NCI-H1105 treated with DMSO at 0.1 percent for 48 hours (cell line): ENCODE results near the gene GTF2H3.

Experiments
- DNase-seq: peaks from one replicate; lab custom pipeline; 2025; lab: John Stamatoyannopoulos, UW

Gene GTF2H3

GRCh38 chr12:123645878-123646277 lies 12.2 kb downstream of the GTF2H3 start:
- no peak for DNase-seq

GRCh38 chr12:123648401-123648800 lies 14.8 kb downstream of the GTF2H3 start:
- no peak for DNase-seq

DNA sequence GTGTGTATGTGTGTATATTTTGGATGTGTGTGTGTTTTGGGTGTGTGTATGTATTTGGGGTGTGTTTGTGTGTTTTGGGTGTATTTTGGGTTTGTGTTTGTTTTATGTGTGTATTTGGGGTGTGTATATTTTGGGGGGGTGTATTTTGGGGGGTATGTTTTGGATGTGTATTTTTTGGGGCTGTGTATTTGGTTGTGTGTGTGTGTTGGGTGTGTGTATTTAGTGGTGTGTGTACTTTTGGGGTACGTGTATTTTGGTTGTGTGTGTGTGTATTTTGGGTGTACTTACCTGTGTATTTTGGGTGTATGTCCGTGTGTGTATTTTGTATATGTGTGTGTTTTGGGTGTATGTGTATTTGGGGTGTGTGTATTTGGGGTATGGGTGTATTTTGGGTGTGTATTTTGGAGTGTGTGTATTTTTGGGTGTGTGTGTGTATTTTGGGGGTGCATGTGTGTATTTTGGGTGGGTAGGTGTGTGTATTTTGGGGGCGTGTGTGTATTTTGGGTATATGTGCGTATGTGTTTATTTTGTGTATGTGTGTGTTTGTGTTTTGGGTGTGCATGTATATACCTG lies 20.6 kb downstream of the GTF2H3 start:
- no peak for DNase-seq

DNA sequence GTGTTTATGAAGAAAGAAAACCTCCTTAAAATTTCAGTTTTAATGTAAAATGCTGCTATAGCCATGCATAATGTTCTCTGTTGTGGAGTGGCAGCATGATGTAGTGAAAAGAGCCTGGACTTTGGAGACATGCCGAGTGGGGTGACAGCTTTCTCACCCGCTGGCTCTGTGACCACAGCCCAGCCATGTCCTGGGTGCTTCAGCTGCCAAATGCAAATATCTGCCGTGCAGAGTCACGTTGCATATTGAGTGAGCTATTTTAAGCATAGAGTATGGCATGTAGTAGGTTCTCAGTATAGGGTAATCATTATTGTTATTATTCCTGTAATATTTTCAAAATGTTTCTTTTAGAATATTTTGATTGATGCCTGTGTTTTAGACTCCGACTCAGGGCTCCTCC lies 21.8 kb downstream of the GTF2H3 start:
- no peak for DNase-seq

GRCh38 chr12:123656392-123656791 lies 22.8 kb downstream of the GTF2H3 start:
- no peak for DNase-seq

- no peak for DNase-seq
Measured at GRCh38 chr12:123657211-123657610, 23.6 kb downstream of the GTF2H3 start.

GRCh38 chr12:123659996-123660727 lies 26.5 kb downstream of the GTF2H3 start:
- DNase-seq, result no peak

DNA sequence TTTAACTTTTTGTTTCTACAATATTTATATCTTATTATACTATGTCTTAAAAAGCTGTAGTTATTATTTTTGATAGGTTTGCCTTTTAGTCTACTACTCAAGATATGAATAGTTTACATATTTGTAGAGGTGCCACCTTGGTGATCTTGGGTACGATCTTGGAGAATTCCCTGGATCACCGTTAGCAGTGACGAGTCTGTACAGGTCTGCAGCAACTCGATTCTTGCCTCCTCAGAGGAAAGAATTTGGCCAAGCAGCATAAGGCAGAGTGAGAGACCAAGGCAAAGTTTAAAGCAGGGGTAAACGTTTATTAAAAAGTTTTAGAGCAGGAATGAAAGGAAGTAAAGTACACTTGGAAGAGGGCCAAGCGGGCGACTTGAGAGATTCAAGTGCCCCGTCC lies 34.1 kb downstream of the GTF2H3 start:
- no peak for DNase-seq

DNA sequence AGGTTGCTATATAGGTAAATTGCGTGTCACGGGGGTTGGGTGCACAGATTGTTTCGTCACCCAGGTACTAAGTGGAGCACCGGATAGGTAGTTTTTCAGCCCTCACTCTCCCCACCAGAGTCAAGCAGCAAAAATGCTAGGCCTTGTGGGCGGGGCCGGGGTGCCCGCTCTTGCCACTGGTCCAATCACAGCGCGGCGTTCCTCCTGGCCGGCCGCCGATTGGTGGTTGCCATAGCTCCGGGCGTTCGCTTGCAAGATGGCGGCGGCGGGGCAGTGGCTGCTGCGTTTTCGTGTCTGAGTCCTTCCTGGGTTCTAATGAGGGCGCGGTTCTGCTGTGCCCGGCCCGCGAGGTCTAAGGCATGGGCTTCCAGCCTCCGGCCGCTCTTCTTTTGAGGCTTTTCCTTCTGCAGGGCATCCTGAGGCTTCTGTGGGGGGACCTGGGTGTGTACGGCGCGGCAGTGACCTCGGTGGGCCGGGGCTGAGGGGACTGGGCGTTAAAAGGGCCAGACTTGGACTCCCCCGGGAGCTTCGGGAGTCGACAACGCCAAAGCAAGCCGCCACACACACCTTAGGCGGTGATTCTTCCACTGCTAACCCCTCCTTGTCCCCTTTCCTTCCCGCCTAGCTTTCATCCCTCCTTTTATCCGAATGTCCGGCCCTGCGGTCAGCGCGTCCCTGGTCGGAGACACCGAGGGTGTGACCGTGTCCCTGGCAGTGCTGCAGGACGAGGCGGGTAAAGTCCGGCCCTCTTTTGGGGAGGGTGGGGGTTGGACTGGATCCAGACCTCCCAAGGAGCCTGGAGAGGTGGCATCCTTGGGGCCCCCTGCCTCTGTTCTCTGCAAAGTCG lies 37.5 kb downstream of the GTF2H3 start, which contains the start of gene TCTN2:
TSS of gene TCTN2 (plus strand) at position 232 of the 847 bp plus-strand sequence. CDS start at position 360, 128 bp downstream.
- peak; percentile 94 for DNase-seq

- DNase-seq, result peak; percentile 3
Measured at GRCh38 chr12:123671876-123672275, 38.2 kb downstream of the GTF2H3 start.

GRCh38 chr12:123675436-123675835 lies 41.8 kb downstream of the GTF2H3 start:
- no peak for DNase-seq

GRCh38 chr12:123676616-123677320 lies 43.1 kb downstream of the GTF2H3 start:
- DNase-seq, result no peak

GRCh38 chr12:123678981-123679380 lies 45.4 kb downstream of the GTF2H3 start:
- no peak for DNase-seq

DNA sequence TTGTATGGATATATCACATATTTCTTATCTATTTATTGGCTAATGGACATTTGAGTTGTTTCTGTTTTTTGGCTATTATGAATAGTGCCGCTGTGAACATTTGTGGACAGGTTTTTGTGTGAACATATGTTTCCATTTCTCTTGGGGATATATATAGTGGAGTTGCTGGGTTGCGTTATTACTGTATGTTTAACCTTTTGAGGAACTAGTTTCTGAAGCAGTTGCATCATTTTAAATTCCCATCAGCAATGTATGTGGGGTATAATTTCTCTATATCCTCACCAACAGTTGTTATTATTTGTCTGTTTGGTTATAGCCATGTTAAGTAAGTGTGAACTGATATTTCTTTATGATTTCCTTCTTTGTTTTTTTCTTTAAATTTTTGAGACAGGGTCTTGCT lies 48.0 kb downstream of the GTF2H3 start:
- no peak for DNase-seq

DNA sequence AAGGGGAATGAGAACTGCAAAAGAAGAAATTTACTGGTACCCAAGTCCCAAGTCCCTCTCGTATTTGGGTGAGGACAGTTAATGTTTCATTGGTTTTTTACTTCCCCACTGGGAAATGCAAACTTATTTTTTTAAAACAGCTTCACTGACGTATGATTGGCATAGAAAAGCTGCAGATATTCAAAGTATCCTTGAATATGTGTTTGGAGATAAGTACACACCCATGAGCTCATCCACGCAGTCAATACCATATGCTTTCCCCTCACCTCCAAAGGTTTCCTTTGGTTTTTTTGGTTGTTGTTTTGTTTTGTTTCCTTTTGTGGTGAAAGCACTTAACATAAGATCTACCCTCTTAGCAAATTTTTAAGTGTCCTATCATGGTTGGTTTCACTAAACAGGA lies 50.3 kb downstream of the GTF2H3 start:
- no peak for DNase-seq

DNA sequence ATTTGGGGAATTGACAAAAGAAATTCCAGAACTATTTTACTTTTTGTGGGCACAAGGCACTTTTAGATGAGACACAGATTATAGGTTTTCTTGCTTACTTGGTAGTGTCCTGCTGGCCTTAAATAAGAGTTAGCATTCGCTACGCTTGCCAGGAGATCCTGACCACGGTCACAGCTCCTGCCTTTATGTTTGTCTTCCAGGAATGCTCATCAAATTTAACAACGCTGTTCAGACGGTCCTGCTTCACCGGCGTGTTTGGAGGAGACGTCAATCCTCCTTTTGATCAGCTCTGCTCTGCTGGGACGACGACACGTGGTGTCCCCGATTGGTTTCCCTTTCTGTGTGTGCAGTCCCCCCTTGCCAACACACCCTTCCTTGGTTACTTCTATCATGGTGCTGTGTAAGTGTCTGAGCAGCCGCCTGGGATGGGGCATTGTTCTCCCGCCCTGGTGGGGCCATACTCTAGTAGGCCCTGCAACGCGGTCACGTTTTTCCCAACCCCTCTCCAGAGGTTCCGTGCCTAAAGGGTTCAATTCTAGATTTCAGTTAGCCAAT lies 53.1 kb downstream of the GTF2H3 start:
- no peak for DNase-seq

DNA sequence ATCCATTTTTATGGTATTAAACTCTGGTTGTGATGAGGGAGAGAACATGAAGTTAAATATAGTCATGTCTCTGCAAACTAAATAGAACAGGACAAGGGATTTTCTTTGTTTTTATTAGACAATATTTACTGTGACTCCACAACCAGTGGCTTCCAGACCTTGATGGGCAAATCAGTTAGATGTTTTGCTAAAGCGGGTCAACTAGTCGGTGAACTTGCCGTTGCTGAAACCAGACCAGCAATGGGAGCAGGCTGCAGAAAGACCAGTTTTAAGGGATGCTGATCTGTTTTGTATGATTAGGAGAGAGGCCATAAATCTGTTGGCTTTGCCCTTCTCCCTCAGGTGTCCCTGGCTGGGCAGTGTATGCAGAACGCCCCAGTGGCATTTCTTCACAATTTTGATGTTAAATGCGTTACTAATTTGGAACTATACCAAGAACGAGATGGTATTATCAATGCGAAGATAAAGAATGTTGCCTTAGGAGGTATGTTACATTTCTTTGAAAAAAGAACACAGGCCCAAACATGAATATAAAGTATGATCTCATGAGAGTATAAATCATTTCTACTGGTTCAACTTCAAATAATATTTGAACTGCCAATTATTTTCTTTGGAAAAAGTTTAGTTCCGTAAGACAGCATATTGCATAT lies 56.7 kb downstream of the GTF2H3 start:
- no peak for DNase-seq

- DNase-seq, result peak; percentile 82
Measured at GRCh38 chr12:123696207-123696606, 62.6 kb downstream of the GTF2H3 start.

DNA sequence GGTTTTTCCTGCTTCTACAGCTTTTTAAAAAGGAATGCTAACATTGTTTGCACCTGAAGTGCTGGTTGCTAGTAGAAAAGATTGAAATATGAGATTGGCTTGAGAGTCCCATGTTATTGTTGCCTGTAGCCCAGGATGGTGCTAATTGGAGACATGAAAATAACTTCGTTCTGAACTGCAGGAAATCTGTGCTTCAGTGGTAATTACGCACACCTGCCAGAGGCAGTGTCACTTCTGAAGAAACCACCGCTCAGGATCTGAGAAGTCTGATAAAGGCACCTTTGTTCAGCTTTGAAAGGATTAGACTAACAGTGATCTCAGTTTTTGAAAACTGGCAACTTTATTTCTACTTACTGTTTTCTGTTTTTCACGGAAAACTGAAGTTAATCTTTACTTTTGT lies 63.0 kb downstream of the GTF2H3 start:
- peak; percentile 86 for DNase-seq

GRCh38 chr12:123705935-123706334 lies 72.3 kb downstream of the GTF2H3 start:
- DNase-seq, result no peak

DNA sequence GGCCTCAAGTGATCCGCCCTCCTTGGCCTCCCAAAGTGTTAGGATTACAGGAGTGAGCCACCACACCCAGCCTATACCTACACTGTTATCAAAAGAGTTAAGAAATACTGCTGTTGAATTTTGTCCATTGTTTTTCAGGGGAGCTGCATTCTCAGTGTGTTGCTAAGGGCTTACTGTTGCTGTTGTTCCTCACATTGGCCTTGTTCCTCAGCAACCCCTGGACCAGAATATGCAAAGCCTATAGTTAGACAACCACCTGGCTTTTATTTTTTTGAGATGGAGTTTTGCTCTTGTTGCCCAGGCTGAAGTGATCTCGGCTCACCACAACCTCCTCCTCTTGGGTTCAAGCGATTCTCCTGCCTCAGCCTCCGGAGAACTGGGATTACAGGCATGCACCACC lies 73.8 kb downstream of the GTF2H3 start:
- DNase-seq, result no peak
